B cell (primary cell): Measurements from ENCODE around the gene PIERCE2. TPM values are rescaled to one million over a fixed set of nuclear protein-coding genes. Genes with fewer than 3 reads are reported as not detected.

Source experiments
- ATAC-seq: fragments of 200-7000 bp; cut with Tn5 transposase; one replicate; pipeline ENCODE4 v1.10.0; 2021; ENCODE audit warnings: low read depth, mild to moderate bottlenecking, moderate number of reproducible peaks, moderate library complexity
- CTCF ChIA-PET: fragments of 350-600 bp; sonication (Branson Sonifier 250); formaldehyde crosslinking; loops from one replicate; lab custom pipeline; 2021; ENCODE audit warnings: antibody characterized with exemption, inconsistent platforms; lab: Charles Lee
- POLR2A ChIA-PET: fragments of 350-600 bp; sonication (Branson Sonifier 250); formaldehyde crosslinking; loops from one replicate; lab custom pipeline; 2021; ENCODE audit warnings: antibody characterized with exemption; lab: Charles Lee
- DNase-seq: peaks from one replicate; pipeline ENCODE4 v3.0.0; 2013
- H2AFZ ChIP-seq: 2 replicates; pipeline ENCODE4 v1.6.1; 2012; ENCODE audit warnings: mild to moderate bottlenecking, low read depth, low read length; ENCODE audit not compliant: insufficient read depth, poor library complexity, severe bottlenecking
- H3K27ac ChIP-seq, 2 donors: 1 replicate in 1 of 2; 2 replicates in 1 of 2; pipeline ENCODE4 v1.5.1; 2012 to 2013; ENCODE audit warnings: low read length in 2 of 2, mild to moderate bottlenecking in 2 of 2, moderate library complexity in 1 of 2
- H3K27me3 ChIP-seq, 4 experiments: fragments of 200-600 bp in 1 of 4; sonication (generic) in 1 of 4; replicated peaks in 1 of 4; 1 replicate in 2 of 4; 2 replicates in 2 of 4; pipeline versions ENCODE4 v1.6.1 to v1.7.0; 2013 to 2016; ENCODE audit warnings: low read length in 3 of 4, mild to moderate bottlenecking in 2 of 4, mixed read lengths in 1 of 4, moderate library complexity in 1 of 4; ENCODE audit not compliant: insufficient read depth in 4 of 4, control insufficient read depth in 3 of 4; ENCODE audit errors: control extremely low read depth in 1 of 4
- H3K36me3 ChIP-seq, 2 experiments: replicated peaks in 1 of 2; 1 replicate in 1 of 2; 2 replicates in 1 of 2; pipeline versions ENCODE4 v1.6.1 to v1.7.1; 2013; ENCODE audit warnings: low read length in 1 of 2; ENCODE audit not compliant: insufficient read depth in 2 of 2, control insufficient read depth in 1 of 2; ENCODE audit errors: control extremely low read depth in 1 of 2, extremely low read depth in 1 of 2
- H3K4me1 ChIP-seq, 2 donors: fragments of 200-600 bp in 1 of 2; sonication (generic) in 1 of 2; 1 replicate in 1 of 2; 2 replicates in 1 of 2; pipeline versions ENCODE4 v1.5.1 to v1.6.1; 2013 to 2017; ENCODE audit warnings: low read length in 2 of 2; ENCODE audit not compliant: control insufficient read depth in 2 of 2, insufficient read depth in 2 of 2
- H3K4me2 ChIP-seq: replicated peaks from 2 replicates; pipeline ENCODE3; 2012; ENCODE audit warnings: mild to moderate bottlenecking, low read depth, low read length; ENCODE audit not compliant: poor library complexity, severe bottlenecking
- H3K4me3 ChIP-seq, 5 experiments: fragments of 200-600 bp in 1 of 5; sonication (generic) in 1 of 5; 1 replicate in 3 of 5; 2 replicates in 2 of 5; pipeline versions ENCODE4 v1.5.1 to v1.7.0; 2011 to 2016; ENCODE audit warnings: low read length in 4 of 5, mild to moderate bottlenecking in 4 of 5, low read depth in 2 of 5, control low read depth in 1 of 5, moderate library complexity in 1 of 5; ENCODE audit not compliant: insufficient read depth in 1 of 5; ENCODE audit errors: control extremely low read depth in 1 of 5, extremely low read depth in 1 of 5
- H3K79me2 ChIP-seq: fragments of 200-600 bp; sonication (generic); one replicate; pipeline ENCODE4 v1.6.0; 2016; ENCODE audit warnings: low read length; ENCODE audit not compliant: control insufficient read depth, insufficient read depth
- H3K9ac ChIP-seq: fragments of 200-600 bp; sonication (generic); 2 replicates; pipeline ENCODE4 v1.6.1; 2017; ENCODE audit warnings: mild to moderate bottlenecking, low read length, moderate library complexity
- H3K9me3 ChIP-seq, 3 donors: one replicate each; pipeline versions ENCODE4 v1.6.1 to v1.7.1; 2013; ENCODE audit warnings: low read length in 2 of 3; ENCODE audit not compliant: control insufficient read depth in 2 of 3, insufficient read depth in 1 of 3; ENCODE audit errors: control extremely low read depth in 1 of 3
- H4K20me1 ChIP-seq: 2 replicates; pipeline ENCODE4 v1.6.0; 2012; ENCODE audit warnings: mild to moderate bottlenecking, low read length; ENCODE audit not compliant: insufficient read depth, control insufficient read depth, poor library complexity, severe bottlenecking
- H3K27ac Mint-ChIP-seq: one replicate; pipeline ENCODE4 v1.8.0; 2021; ENCODE audit warnings: mixed read lengths
- H3K27me3 Mint-ChIP-seq: one replicate; pipeline ENCODE4 v1.8.0; 2021; ENCODE audit warnings: mixed read lengths
- H3K4me1 Mint-ChIP-seq: one replicate; pipeline ENCODE4 v1.8.0; 2021; ENCODE audit warnings: mixed read lengths
- H3K4me3 Mint-ChIP-seq: one replicate; pipeline ENCODE4 v1.8.0; 2021; ENCODE audit warnings: mixed read lengths
- H3K9me3 Mint-ChIP-seq: one replicate; pipeline ENCODE4 v1.8.0; 2022; ENCODE audit warnings: mixed read lengths; ENCODE audit not compliant: insufficient read depth
- EZH2 ChIP-seq: IDR thresholded peaks from 2 replicates; pipeline ENCODE4 v1.6.1; 2012; ENCODE audit warnings: borderline replicate concordance, low read depth, mild to moderate bottlenecking, moderate library complexity, low read length; ENCODE audit not compliant: insufficient read depth, poor library complexity, severe bottlenecking
- WGBS: methylation state at CpG from one replicate; pipeline ENCODE4 v1.1.5; 2013; ENCODE audit warnings: missing lambda C conversion rate; ENCODE audit not compliant: insufficient coverage; 5-methylcytosine and 5-hydroxymethylcytosine counted together
- intact Hi-C: fragments of 100-400 bp; cut with micrococcal nuclease; formaldehyde crosslinking; loops from one replicate; pipeline ENCODE4 v1.10.0; 2022
- polyA plus RNA-seq: library from polyadenylated mRNA; depleted of rRNA; stranded (reverse); fragments of >200 nt; gene quantifications from 2 replicates; pipeline ENCODE4 v1.2.3, GENCODE V29; 2012
- total RNA-seq, 2 donors: library from RNA; stranded (reverse); fragments of 120-200 nt in 1 of 2; gene quantifications; 1 replicate in 1 of 2; 2 replicates in 1 of 2; pipeline versions ENCODE4 v1.2.3 to v1.2.4, GENCODE V29; 2013 to 2022
- TF ChIP-seq, protein P1 (sequence below): fragments of 200-600 bp; IDR thresholded peaks from one replicate; pipeline ENCODE4 v1.8.0; 2022; ENCODE audit warnings: antibody characterized with exemption, mild to moderate bottlenecking

Gene PIERCE2
- total and polyA plus RNA-seq, 2 donors (not counting 1 experiment from before 2014, with no cell fraction given): 1.1 to 1.8 TPM

DNA sequence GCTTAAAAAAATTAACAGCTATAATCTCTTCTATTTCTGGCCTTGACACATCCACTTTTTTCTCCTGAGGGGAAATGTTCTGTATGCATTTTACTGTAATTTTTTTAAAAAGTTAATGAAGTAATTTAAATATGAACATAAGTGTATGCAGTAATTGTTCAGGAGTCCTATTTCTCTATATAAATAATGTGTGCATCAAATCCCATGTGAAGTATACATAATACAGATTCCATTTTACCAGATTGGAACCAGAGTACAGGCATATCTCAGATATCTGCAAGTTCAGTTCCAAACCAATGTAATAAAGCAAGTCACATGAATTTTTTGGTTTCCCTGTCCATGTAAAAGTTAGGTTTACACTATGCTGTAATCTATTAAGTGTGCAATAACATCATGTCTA is 26.7 kb upstream of the PIERCE2 start:
- CTCF ChIA-PET: interaction anchor here (0.7 kb wide), 1 partner anchor 32 kb away, joined by 5 read pairs; no protein-coding TSS in a partner anchor
- Mint-ChIP-seq H3K9me3 (peaks cover 2% of the 10 kb centered on the region), H3K27me3 (no peaks in the 10 kb centered on the region), H3K27ac (no peak overlapping the region), H3K4me1 (no peaks in the 10 kb centered on the region), H3K4me3 (no peak overlapping the region)
- DNase-seq (no peak), ATAC-seq (no peak)
- POLR2A ChIA-PET: no interaction called here
- Histone ChIP-seq H3K36me3 (peaks cover 0 to 39% of the 10 kb centered on the region in 2 experiments), H3K9me3 (no peaks in the 10 kb centered on the region), H3K27ac (no peak overlapping the region), H3K4me2 (no peak overlapping the region), H4K20me1 (no peaks in the 10 kb centered on the region), H3K4me1 (no peaks in the 10 kb centered on the region), H2AFZ (no peak overlapping the region), H3K4me3 (no peak overlapping the region), H3K79me2 (no peaks in the 10 kb centered on the region), H3K27me3 (no peaks in the 10 kb centered on the region), H3K9ac (no peak overlapping the region)
- no peak for TF ChIP-seq EZH2
- TF ChIP-seq, protein P1, sequence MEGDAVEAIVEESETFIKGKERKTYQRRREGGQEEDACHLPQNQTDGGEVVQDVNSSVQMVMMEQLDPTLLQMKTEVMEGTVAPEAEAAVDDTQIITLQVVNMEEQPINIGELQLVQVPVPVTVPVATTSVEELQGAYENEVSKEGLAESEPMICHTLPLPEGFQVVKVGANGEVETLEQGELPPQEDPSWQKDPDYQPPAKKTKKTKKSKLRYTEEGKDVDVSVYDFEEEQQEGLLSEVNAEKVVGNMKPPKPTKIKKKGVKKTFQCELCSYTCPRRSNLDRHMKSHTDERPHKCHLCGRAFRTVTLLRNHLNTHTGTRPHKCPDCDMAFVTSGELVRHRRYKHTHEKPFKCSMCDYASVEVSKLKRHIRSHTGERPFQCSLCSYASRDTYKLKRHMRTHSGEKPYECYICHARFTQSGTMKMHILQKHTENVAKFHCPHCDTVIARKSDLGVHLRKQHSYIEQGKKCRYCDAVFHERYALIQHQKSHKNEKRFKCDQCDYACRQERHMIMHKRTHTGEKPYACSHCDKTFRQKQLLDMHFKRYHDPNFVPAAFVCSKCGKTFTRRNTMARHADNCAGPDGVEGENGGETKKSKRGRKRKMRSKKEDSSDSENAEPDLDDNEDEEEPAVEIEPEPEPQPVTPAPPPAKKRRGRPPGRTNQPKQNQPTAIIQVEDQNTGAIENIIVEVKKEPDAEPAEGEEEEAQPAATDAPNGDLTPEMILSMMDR: no peak
- intact Hi-C loops: no loop called here

DNA sequence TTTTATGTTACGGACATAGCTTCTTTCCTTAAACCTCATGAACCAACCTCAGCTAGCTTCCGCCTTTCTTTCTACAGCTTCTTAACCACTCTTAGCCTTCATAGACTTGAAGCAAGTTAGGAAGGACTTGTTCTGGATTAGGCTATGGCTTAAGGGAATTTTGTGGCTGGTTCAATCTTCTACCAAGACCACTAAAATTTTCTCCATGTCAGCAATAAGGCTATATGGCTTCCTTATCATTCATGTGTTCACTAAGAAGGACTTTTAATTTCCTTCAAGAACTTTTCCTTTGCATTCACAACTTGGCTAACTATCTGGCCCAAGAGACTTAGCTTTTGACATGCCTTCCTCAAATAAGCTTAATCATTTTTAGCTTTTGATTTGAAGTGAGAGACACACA is 24.6 kb upstream of the PIERCE2 start:
- no peak for DNase-seq
- H3K27me3 ChIP-seq: no peaks in the 10 kb centered on the region
- no peak overlapping the region for H3K4me2 ChIP-seq
- H3K27me3 Mint-ChIP-seq: no peaks in the 10 kb centered on the region
- WGBS: 86% methylated on average over 1 of the region's 2 CpGs
- no peaks in the 10 kb centered on the region for H3K4me1 Mint-ChIP-seq
- peaks cover 2% of the 10 kb centered on the region for H3K9me3 Mint-ChIP-seq
- H3K27ac Mint-ChIP-seq: no peak overlapping the region
- ChIA-PET CTCF (no interaction called here), POLR2A (no interaction called here)
- no peak overlapping the region for H2AFZ ChIP-seq
- no peak overlapping the region for H3K4me3 ChIP-seq
- no peak for ATAC-seq
- H4K20me1 ChIP-seq: no peaks in the 10 kb centered on the region
- no peak overlapping the region for H3K9ac ChIP-seq
- H3K79me2 ChIP-seq: no peaks in the 10 kb centered on the region
- H3K4me3 Mint-ChIP-seq: no peak overlapping the region
- H3K27ac ChIP-seq: no peak overlapping the region
- no peaks in the 10 kb centered on the region for H3K9me3 ChIP-seq
- intact Hi-C loops: no loop called here
- no peak for TF ChIP-seq EZH2
- TF ChIP-seq, protein P1: no peak
- no peaks in the 10 kb centered on the region for H3K4me1 ChIP-seq
- peaks cover 0 to 32% of the 10 kb centered on the region in 2 experiments for H3K36me3 ChIP-seq
